Gastroesophageal sphincter (tissue), 3 donors: ENCODE data around the gene BIK.

ENCODE experiments used
- CTCF ChIP-seq, 4 experiments: fragments of 200-600 bp in 2 of 4; fragments of 450-650 bp in 2 of 4; sonication (generic) in 1 of 4; IDR thresholded peaks; one replicate each; pipeline ENCODE4 v1.5.1; 2017 to 2019; ENCODE audit warnings: antibody characterized with exemption in 4 of 4, mild to moderate bottlenecking in 2 of 4, moderate library complexity in 2 of 4
- EP300 ChIP-seq: sonication (generic); formaldehyde crosslinking; IDR thresholded peaks from one replicate; pipeline ENCODE4 v1.6.1; 2017; ENCODE audit warnings: antibody characterized with exemption, mild to moderate bottlenecking
- POLR2A ChIP-seq, 2 donors: fragments of 450-650 bp; IDR thresholded peaks; one replicate each; pipeline ENCODE4 v1.6.1; 2017; ENCODE audit warnings: antibody characterized with exemption in 2 of 2, mild to moderate bottlenecking in 2 of 2, moderate library complexity in 1 of 2
- POLR2AphosphoS5 ChIP-seq: sonication (generic); formaldehyde crosslinking; IDR thresholded peaks from one replicate; pipeline ENCODE4 v1.6.1; 2017; ENCODE audit warnings: antibody characterized with exemption

GRCh38 chr22:43109511-43109910, 1.0 kb upstream of the BIK start:
- TF ChIP-seq POLR2AphosphoS5, result no peak
- no peak for TF ChIP-seq EP300
- no peak for TF ChIP-seq CTCF (IDR thresholded peaks at IDR 0.05)
- TF ChIP-seq POLR2A (IDR thresholded peaks at IDR 0.05), result no peak
